ENCODE results near the gene NAT8L.

The NAT8L gene

GRCh38 chr4:2084316-2084715, 25.2 kb downstream of the NAT8L start:
- H3K4me1 ChIP-seq (ENCODE audit: insufficient read depth, low read length, severe bottlenecking) = no peaks in the 10 kb centered on the region
- no peak overlapping the region for H3K9ac ChIP-seq (ENCODE audit: low read length)

GRCh38 chr4:2085496-2085901, 26.4 kb downstream of the NAT8L start:
- H3K79me2 ChIP-seq (ENCODE audit: insufficient read depth, low read length) = no peaks in the 10 kb centered on the region
- no peaks in the 10 kb centered on the region for H3K27me3 ChIP-seq (ENCODE audit: insufficient read depth, low read length)
- no peak overlapping the region for H3K27ac ChIP-seq (ENCODE audit: low read depth, low read length, poor library complexity, severe bottlenecking)
- TF ChIP-seq EZH2 (IDR thresholded peaks at IDR 0.05; ENCODE audit: borderline replicate concordance, low read length) (no peak), CTCF (IDR thresholded peaks at IDR 0.05; ENCODE audit: low read length) (no peak)
- no peak overlapping the region for H3K4me3 ChIP-seq (ENCODE audit: low read depth, low read length, poor library complexity, severe bottlenecking)
- no peak overlapping the region for H3K4me2 ChIP-seq (ENCODE audit: low read length)
- no peaks in the 10 kb centered on the region for H4K20me1 ChIP-seq (ENCODE audit: insufficient read depth, low read length)
- H3K4me1 ChIP-seq (ENCODE audit: insufficient read depth, low read length, severe bottlenecking) = no peaks in the 10 kb centered on the region
- H3F3A ChIP-seq (ENCODE audit: insufficient read depth, low read length) = no peaks in the 10 kb centered on the region
- H3K9me3 ChIP-seq (ENCODE audit: low read length) = no peaks in the 10 kb centered on the region
- no peaks in the 10 kb centered on the region for H3K9me2 ChIP-seq (ENCODE audit: low read depth, low read length)
- no peak overlapping the region for H3K9ac ChIP-seq (ENCODE audit: low read length)
- no peaks in the 10 kb centered on the region for H3K36me3 ChIP-seq (ENCODE audit: insufficient read depth, low read length)
- no peak overlapping the region for H2AFZ ChIP-seq (ENCODE audit: low read length)

More at GRCh38 chr4:2084316-2084715, 25.2 kb downstream of the NAT8L start:
- H3K4me2 ChIP-seq (ENCODE audit: low read length) = no peak overlapping the region
- no peaks in the 10 kb centered on the region for H3K27me3 ChIP-seq (ENCODE audit: insufficient read depth, low read length)
- TF ChIP-seq EZH2 (IDR thresholded peaks at IDR 0.05; ENCODE audit: borderline replicate concordance, low read length) (no peak), CTCF (IDR thresholded peaks at IDR 0.05; ENCODE audit: low read length) (no peak)
- no peak overlapping the region for H2AFZ ChIP-seq (ENCODE audit: low read length)
- no peaks in the 10 kb centered on the region for H3F3A ChIP-seq (ENCODE audit: insufficient read depth, low read length)
- no peaks in the 10 kb centered on the region for H3K9me2 ChIP-seq (ENCODE audit: low read depth, low read length)
- H3K27ac ChIP-seq (ENCODE audit: low read depth, low read length, poor library complexity, severe bottlenecking) = no peak overlapping the region
- H3K4me3 ChIP-seq (ENCODE audit: low read depth, low read length, poor library complexity, severe bottlenecking) = no peak overlapping the region
- H3K79me2 ChIP-seq (ENCODE audit: insufficient read depth, low read length) = no peaks in the 10 kb centered on the region
- no peaks in the 10 kb centered on the region for H3K36me3 ChIP-seq (ENCODE audit: insufficient read depth, low read length)
- no peaks in the 10 kb centered on the region for H4K20me1 ChIP-seq (ENCODE audit: insufficient read depth, low read length)
- H3K9me3 ChIP-seq (ENCODE audit: low read length) = no peaks in the 10 kb centered on the region

GRCh38 chr4:2087170-2087569, 28.0 kb downstream of the NAT8L start:
- no peaks in the 10 kb centered on the region for H3K79me2 ChIP-seq (ENCODE audit: insufficient read depth, low read length)
- H2AFZ ChIP-seq (ENCODE audit: low read length) = no peak overlapping the region
- H3K27me3 ChIP-seq (ENCODE audit: insufficient read depth, low read length) = no peaks in the 10 kb centered on the region
- H3K4me1 ChIP-seq (ENCODE audit: insufficient read depth, low read length, severe bottlenecking) = no peaks in the 10 kb centered on the region
- no peaks in the 10 kb centered on the region for H4K20me1 ChIP-seq (ENCODE audit: insufficient read depth, low read length)
- no peaks in the 10 kb centered on the region for H3F3A ChIP-seq (ENCODE audit: insufficient read depth, low read length)
- H3K9me3 ChIP-seq (ENCODE audit: low read length) = no peaks in the 10 kb centered on the region
- no peaks in the 10 kb centered on the region for H3K36me3 ChIP-seq (ENCODE audit: insufficient read depth, low read length)
- no peak overlapping the region for H3K4me3 ChIP-seq (ENCODE audit: low read depth, low read length, poor library complexity, severe bottlenecking)
- no peak overlapping the region for H3K27ac ChIP-seq (ENCODE audit: low read depth, low read length, poor library complexity, severe bottlenecking)
- H3K9me2 ChIP-seq (ENCODE audit: low read depth, low read length) = no peaks in the 10 kb centered on the region
- H3K4me2 ChIP-seq (ENCODE audit: low read length) = no peak overlapping the region
- no peak overlapping the region for H3K9ac ChIP-seq (ENCODE audit: low read length)
- no peak for TF ChIP-seq EZH2 (IDR thresholded peaks at IDR 0.05; ENCODE audit: borderline replicate concordance, low read length)
- TF ChIP-seq CTCF (IDR thresholded peaks at IDR 0.05; ENCODE audit: low read length) = no peak

Data from OCI-LY1 (cell line).